Measurements from ENCODE around the gene RAD51B.

RAD51B gene

GRCh38 chr14:68539241-68539737 lies 719.7 kb downstream of the RAD51B start:
- no peaks in the 10 kb centered on the region for H3K9me3 ChIP-seq (ENCODE audit: control insufficient read depth, insufficient read depth, low read depth, low read length)
- no peak overlapping the region for H3K27ac ChIP-seq (ENCODE audit: extremely low read depth, low read depth, low read length)
- ChIA-PET CTCF (no interaction called here), POLR2A (no interaction called here)
- TF ChIP-seq ZSCAN16 (tag by site-specific recombination; IDR thresholded peaks at IDR 0.05): no peak
- TF ChIP-seq ZNF394 (tag by site-specific recombination; IDR thresholded peaks at IDR 0.05; ENCODE audit: borderline replicate concordance): no peak
- no peak for TF ChIP-seq ZNF138 (tag by site-specific recombination; IDR thresholded peaks at IDR 0.05; ENCODE audit: borderline replicate concordance)
- TF ChIP-seq ZNF133 (tag by site-specific recombination; IDR thresholded peaks at IDR 0.05): no peak
- no peak for TF ChIP-seq ZSCAN18 (tag by site-specific recombination; IDR thresholded peaks at IDR 0.05)
- TF ChIP-seq ZNF623 (tag by site-specific recombination; IDR thresholded peaks at IDR 0.05): no peak
- TF ChIP-seq ZNF221 (tag by site-specific recombination; IDR thresholded peaks at IDR 0.05; ENCODE audit: borderline replicate concordance): no peak
- TF ChIP-seq ZNF658 (tag by site-specific recombination; IDR thresholded peaks at IDR 0.05): no peak
- no peak for TF ChIP-seq ZNF701 (tag by site-specific recombination; IDR thresholded peaks at IDR 0.05)
- TF ChIP-seq GFI1B (tag by site-specific recombination; IDR thresholded peaks at IDR 0.05): no peak
- TF ChIP-seq ZNF560 (tag by site-specific recombination; IDR thresholded peaks at IDR 0.05; ENCODE audit: borderline replicate concordance): no peak
- H3K4me1 ChIP-seq (ENCODE audit: control insufficient read depth, insufficient read depth, low read length): no peaks in the 10 kb centered on the region
- H3K36me3 ChIP-seq (ENCODE audit: control insufficient read depth in 2 of 2, insufficient read depth in 1 of 2, low read length in 2 of 2): no peaks in the 10 kb centered on the region
- H3K4me3 ChIP-seq (ENCODE audit: low read depth, low read length): no peak overlapping the region

- Histone ChIP-seq H3K9me3 (ENCODE audit: control insufficient read depth, insufficient read depth, low read depth, low read length) (no peaks in the 10 kb centered on the region), H3K4me1 (ENCODE audit: control insufficient read depth, insufficient read depth, low read length) (no peaks in the 10 kb centered on the region), H3K4me3 (ENCODE audit: low read depth, low read length) (no peak overlapping the region), H3K36me3 (ENCODE audit: control insufficient read depth in 2 of 2, insufficient read depth in 1 of 2, low read length in 2 of 2) (no peaks in the 10 kb centered on the region), H3K27ac (ENCODE audit: extremely low read depth, low read depth, low read length) (no peak overlapping the region)
- TF ChIP-seq ZNF292 (tag by site-specific recombination; IDR thresholded peaks at IDR 0.05; ENCODE audit: borderline replicate concordance, low read depth) (no peak), ZNF18 (tag by site-specific recombination; IDR thresholded peaks at IDR 0.05) (no peak)
- CTCF ChIA-PET: no interaction called here
- POLR2A ChIA-PET: no interaction called here
These were observed 720.2 kb downstream of the RAD51B start for GRCh38 chr14:68539789-68540188.

- TF ChIP-seq SP7 (tag by site-specific recombination; IDR thresholded peaks at IDR 0.05): no peak
- 0 out of 2 replicates have a peak, but pooled peaks have one; percentile 21 for TF ChIP-seq PRDM10 (tag by site-specific recombination; IDR thresholded peaks at IDR 0.05)
- TF ChIP-seq ZBTB17 (tag by site-specific recombination; IDR thresholded peaks at IDR 0.05): peak; percentile 57
- no peak for TF ChIP-seq ZNF501 (tag by site-specific recombination; IDR thresholded peaks at IDR 0.05)
- TF ChIP-seq ZNF791 (tag by site-specific recombination; IDR thresholded peaks at IDR 0.05): no peak
- no peak for TF ChIP-seq ZNF624 (tag by site-specific recombination; IDR thresholded peaks at IDR 0.05)
- TF ChIP-seq GFI1B (tag by site-specific recombination; IDR thresholded peaks at IDR 0.05): no peak
- no peak for TF ChIP-seq ZNF132 (tag by site-specific recombination; IDR thresholded peaks at IDR 0.05; ENCODE audit: borderline replicate concordance)
- no peak for TF ChIP-seq ZBTB10 (tag by site-specific recombination; IDR thresholded peaks at IDR 0.05)
- Histone ChIP-seq H3K4me3 (ENCODE audit: low read depth, low read length) (no peak overlapping the region), H3K27ac (ENCODE audit: extremely low read depth, low read depth, low read length) (no peak overlapping the region), H3K36me3 (ENCODE audit: control insufficient read depth in 2 of 2, insufficient read depth in 1 of 2, low read length in 2 of 2) (no peaks in the 10 kb centered on the region), H3K9me3 (ENCODE audit: control insufficient read depth, insufficient read depth, low read depth, low read length) (no peaks in the 10 kb centered on the region), H3K4me1 (ENCODE audit: control insufficient read depth, insufficient read depth, low read length) (no peaks in the 10 kb centered on the region; the same call in 1 of the 2 replicates)
- POLR2A ChIA-PET: interaction anchor here (0.9 kb wide), 1 partner anchor 8 kb away, joined by 3 read pairs; no protein-coding TSS in a partner anchor
- CTCF ChIA-PET: no interaction called here
These were observed 721.8 kb downstream of the RAD51B start for GRCh38 chr14:68541178-68541896.

Data from HEK293 (cell line).